Kidney tubule cell (primary cell): Measurements from ENCODE around the gene ZNF701.
"Not testable (repeated sequence)": the region's sequence is repeated elsewhere in the genome, so short reads cannot be mapped to it uniquely, and the experiment has no call there.

Experiments used
- DNase-seq: peaks from one replicate; pipeline ENCODE4 v3.0.0-alpha.2; 2018; ENCODE audit warnings: low spot score

The ZNF701 gene

DNA sequence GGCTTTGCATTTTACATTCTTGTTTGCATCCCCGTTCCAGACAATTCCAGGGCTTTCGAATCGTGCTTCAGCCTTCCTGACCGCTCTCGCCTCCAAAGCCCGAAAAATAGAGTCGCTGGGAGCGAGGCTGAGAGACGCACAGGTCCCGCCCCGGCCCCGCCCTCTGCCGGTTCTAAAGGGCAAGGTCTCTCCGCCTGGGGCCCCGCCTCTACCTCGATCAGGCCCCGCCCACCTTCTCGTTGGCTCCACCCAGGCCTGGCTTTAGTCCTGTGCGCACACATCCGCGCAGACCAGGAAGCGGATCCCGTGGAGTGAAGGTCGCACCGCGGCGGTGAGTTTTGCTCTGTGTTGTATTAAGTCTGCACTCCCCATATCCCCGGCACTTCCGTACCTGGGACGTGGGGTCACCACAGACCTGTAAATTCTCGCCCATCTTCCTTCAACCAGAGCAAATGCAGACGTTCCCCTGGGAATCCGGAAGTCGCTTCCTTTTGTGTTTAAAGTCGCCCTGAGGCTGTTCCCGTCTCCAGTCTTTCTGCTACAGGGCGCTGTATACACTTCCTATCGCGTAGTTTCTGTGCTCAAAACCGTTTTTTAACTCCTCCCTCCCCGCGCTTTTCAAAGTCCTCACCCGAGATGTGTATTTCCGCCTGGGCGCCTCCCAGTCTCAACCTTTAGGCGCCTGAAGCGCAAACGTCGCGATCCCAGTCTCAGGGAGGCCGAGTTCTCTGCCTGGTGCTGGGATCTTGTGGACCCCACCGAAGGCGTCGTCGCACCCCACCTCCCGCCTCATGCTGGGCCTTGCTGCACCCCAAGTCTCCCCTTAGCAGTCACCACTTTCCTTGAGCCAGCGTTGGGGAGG, at the start of gene ZNF701:
Gene ZNF701, plus strand, starts transcription at position 288 of the 862 bp plus-strand sequence. CDS start 3,861 bp downstream, outside the sequence.
- peak; percentile 95 for DNase-seq

DNA sequence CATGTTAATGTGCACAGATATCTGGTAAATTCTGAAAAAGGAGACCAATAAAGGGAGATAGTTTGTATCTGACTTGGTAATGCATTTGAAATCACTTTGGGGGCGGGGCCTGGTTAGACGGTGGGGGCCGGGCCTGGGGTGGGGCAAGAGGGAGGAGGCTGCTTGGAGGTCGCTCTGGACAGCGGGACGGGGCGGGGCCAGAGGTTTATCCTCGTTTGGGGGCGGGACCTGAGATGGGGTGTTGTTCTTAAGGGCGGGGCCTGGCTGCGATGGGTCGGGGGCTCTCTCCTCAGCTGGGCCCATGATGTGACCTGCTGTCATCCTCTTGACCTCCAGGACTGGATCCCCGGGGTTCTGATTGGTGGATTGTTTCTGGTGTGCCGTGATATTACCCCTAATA, 47.5 kb upstream of the ZNF701 start:
- no peak for DNase-seq

DNA sequence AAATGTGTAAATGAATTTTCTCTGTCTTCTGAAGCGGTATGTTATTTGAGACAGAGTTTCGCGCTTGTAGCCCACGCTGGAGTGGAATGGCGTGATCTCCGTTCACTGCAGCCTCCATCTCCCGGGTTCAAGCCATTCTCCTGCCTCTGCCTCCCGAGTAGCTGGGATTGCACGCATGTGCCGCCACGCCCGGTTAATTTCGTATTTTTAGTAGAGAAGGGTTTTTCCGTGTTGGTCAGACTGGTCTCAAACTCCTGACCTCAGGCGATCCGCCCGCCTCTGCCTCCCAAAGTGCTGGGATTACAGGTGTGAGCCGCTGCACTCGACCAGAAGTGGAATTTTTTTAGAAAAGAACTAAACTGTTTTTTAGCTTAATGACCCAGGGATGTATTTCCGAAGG, 46.0 kb upstream of the ZNF701 start:
- DNase-seq = no peak

DNA sequence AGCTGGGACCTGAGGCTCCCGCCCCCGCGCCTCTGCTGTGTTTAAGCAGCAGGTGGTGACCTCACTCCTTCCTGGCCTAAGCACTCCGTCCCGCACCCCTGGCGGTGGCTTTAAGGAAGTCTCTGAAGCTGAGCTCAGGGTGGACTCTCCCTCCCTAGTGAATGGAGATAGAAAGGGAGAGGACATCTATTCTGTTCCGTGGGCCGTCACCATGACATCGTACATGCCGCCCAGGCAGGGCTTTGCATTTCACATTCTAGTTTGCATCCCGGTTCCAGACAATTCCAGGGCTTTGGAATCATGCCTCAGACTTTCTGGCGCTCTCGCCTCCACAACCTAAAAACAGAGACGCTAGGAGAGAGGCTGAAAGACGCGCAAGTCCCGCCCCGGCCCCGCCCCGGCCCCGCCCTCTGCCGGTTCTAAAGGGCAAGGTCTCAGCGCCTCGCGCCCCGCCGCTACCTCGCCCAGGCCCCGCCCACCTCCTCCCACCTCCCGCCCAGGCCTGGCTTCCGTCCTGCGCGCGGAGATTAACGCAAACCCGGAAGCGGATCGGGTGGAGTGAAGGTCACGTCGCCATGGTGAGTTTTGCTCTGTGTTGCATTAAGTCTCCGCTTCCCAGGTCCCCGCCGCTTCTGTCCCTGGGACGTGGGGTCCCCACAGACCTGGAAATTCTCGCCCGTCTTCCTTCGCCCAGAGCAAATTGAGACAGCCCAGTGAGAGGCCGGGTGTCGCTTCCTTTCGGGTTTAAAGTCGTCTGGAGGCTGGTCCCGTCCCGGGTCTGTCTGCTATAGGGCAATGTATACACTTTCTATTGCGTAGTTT, 42.7 kb upstream of the ZNF701 start, which contains the start of gene ZNF808:
Gene ZNF808, plus strand, starts transcription at position 535 of the 822 bp plus-strand sequence. CDS start 15,617 bp downstream, outside the sequence.
- DNase-seq = peak; percentile 95

DNA sequence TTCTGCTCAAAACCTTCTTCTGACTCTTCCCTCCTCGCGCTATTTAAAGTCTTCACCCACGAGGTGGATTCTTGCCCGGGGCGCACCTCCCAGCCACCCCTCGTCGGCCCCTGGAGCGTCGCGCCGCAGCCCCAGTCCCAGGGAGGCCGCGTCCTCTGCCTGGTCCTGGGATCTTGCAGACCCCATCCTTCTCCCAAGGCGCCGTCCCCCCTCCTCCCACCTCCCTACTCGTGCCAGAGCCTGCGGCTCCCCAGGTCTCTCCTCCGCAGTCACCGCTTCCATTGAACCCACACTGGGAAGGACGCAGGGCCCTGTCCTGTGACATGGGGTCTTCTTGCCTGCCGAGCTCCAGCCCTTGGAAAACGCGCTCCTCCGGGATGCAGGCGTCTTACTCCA, 42.1 kb upstream of the ZNF701 start:
- peak; percentile 10 for DNase-seq

DNA sequence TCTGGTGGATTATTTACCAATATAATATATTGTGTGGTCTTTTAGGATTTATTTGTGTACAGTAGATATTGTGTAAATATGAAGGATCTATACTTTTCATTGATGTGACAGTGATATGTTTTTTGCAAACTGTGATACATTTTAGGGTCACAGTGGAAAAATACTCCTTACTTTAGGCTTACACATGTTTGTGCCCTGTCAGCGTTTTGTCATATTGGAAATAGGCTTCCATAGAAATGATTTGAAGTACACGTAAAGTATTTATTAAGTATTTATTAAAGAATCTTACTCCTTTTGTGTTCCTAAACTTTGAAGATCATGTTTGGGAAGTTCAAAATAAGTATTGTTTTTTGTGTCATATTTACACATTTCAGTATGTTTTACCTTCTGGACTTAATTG, 37.6 kb upstream of the ZNF701 start:
- no peak for DNase-seq

DNA sequence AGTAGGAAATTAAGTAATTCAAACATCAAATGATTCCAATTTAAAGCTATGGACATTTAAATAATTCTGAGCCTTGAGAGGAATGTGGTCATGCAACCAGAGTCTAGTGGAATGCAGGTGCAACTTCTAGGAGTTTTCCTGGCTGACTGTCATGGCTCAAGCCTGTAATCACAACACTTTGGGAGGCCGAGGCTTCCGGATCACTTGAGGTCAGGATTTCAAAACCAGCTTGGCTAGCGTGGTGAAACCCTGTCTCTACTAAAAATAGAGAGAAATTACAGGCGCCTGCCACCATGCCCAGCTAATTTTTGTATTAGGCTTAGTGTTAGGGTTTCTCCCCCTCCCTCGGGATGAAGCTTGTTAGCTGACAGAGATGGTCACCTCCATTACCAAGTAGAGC, 36.2 kb upstream of the ZNF701 start:
- DNase-seq = peak; percentile 61

DNA sequence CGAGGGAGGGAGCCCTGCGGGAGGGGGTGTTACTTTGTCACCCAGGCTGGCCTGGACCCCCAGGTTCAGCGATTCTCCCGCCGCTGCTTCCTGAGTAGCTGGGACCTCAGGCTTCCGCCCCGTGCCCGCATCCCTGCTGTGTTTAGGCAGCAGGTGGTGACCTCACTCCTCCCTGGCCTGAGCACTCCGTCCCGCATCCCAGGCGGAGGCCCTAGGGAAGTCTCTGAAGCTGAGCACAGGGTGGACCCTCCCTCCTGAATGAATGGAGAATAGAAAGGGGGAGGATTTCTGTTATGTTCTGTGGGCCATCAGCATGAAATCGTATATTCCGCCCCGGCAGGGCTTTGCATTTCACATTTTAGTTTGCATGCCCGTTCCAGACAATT, 34.7 kb upstream of the ZNF701 start:
- not testable (repeated sequence) for DNase-seq

DNA sequence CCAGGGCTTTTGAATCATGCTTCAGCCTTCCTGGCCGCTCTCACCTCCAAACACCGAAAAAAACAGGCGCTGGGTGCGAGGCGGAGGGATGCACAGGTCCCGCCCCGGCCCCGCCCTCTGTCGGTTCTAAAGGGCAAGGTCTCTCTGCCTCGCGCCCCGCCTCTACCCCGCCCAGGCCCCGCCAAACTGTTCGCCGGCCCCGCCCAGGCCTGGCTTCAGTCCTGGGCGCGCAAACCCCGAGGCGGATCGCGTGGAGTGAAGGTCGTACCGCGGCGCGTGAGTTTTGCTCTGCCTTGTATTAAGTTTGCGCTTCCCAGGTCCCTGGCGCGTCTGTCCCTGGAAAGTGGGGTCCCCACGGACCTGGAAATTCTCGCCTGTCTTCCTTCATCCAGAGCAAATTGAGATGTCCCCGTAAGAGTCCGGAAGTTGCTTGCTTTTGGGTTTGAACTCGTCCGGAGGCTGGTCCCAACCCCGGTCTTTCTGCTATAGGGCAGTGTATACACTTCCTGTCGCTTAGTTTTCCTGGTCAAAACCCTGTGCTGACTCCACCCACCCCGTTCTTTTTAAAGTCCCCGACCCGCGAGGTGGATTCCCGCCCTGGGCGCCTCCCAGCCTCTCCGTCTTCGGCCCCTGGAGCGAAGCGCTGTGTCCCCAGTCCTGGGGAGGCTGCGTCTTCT, 34.2 kb upstream of the ZNF701 start:
- peak; percentile 70 for DNase-seq

DNA sequence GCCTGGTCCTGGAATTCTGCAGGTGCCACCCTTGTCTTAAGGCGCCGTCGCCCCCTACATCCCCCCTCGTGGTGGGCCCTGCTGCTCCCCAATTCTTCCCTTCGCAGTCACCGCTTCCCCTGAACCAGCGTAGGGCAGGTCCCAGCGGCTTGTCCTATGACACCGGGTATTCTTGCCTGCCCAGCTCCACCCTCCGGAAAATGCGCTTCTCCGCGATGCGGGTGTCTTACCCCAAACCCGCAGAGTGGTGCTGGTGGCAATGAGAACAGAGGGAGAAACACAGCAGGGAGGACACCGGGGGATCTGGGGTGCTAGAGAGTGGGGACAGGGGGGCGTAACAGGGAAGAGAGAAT, 33.7 kb upstream of the ZNF701 start:
- DNase-seq = no peak

DNA sequence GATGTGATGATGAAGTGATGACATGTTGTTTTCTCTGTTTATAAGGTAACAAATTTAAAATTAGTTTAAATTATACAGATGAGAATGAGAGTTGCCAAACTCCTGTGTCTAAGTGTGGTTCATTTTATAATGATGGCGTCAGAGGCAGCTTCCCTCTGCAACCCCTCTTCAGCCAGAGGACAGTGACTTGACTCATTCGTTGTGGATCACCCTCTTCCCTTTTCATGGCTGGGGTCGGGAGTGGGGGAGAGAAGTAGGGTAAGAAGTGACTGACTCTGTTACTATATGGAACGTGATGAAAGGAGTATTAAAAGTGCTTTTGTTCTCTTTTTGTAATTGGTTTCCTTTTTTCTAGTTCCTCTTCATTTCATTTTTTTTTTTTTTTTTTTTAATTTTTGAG, 31.3 kb upstream of the ZNF701 start:
- not testable (repeated sequence) for DNase-seq

DNA sequence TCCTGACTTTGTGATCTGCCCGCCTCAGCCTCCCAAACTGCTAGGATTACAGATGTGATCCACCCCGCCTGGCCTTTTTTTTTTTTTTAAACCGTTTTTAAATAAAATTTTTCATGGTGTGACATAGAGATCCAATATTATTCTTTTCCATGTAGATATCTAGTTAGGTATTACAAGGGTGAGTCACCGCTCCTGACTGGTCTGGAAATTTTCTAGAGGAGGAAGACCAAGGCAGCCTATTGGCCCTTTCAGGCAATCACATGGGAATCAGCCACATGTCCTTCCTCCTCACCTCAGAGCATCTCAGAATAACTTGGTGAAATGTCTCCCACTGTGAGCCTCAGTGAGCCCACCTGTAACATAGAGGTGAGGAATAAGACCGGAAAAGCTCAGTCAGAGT, 28.9 kb upstream of the ZNF701 start:
- DNase-seq = peak; percentile 56

DNA sequence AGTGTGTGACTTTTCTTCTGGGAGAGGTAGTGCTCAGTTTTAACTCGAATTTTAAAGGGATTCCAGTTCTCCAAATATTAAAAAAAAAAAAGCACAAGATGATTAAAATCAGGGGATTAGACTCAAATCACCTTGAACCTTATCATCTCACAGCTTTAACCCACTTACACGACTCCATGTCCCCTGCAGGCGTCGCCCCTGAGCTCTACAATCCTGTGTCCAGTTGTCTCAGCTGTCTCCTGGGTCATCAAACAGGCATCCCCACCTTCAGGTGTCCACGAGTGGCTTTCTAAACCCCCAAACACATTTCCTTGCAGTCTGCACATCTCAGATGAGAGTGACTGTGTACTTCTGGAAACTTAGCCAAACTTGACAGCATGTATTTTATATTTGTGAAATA, 28.5 kb upstream of the ZNF701 start:
- DNase-seq = no peak

DNA sequence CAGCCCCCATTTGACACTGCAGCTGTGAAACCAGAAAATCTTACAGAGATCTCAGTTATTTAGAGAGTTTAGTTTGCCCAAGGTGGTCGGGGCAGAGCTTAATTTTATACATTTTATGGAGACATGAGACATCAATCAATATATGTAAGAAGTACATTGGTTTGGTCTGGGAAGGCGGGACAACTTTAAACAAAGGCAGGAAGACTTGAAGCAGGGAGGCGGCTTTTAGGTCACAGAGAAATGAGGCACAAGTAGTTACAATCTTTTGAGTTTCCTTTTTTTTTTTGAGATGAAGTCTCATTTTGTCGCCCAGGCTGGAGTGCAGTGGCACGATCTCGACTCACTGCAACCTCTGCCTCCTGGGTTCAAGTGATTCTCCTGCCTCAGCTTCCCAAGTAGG, 27.5 kb upstream of the ZNF701 start:
- not testable (repeated sequence) for DNase-seq

DNA sequence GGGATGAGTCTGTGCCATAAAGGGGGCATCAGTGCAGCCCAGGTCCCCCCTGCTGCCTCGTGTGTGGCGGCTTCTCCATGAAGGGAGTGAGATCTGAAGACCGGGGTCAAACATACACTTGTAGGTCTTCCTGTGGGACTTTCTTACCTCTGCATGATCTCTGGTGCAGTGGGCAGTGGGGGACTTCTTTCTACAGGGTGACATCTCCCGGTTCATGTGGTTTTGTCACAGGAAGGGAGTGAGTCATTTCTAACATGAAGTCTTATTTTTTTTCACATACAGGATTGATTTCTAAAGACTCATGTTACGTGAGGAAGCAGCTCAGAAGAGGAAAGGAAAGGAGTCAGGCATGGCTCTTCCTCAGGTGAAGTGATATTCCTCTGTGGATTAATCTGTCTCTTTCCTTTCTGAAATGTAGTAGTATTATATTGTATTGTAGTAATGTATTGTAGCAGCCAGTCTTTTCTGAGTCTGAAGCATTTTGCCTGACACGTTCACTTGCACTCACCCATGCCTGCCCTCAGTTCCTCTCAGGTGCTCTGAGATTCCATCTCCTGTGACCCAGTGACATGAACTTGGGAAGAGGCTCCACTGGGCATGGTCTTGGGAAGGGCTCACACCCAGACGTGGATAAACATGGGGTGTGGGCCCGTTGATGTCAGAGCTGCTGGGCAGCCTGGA, 27.0 kb upstream of the ZNF701 start:
- peak; percentile 9 for DNase-seq

DNA sequence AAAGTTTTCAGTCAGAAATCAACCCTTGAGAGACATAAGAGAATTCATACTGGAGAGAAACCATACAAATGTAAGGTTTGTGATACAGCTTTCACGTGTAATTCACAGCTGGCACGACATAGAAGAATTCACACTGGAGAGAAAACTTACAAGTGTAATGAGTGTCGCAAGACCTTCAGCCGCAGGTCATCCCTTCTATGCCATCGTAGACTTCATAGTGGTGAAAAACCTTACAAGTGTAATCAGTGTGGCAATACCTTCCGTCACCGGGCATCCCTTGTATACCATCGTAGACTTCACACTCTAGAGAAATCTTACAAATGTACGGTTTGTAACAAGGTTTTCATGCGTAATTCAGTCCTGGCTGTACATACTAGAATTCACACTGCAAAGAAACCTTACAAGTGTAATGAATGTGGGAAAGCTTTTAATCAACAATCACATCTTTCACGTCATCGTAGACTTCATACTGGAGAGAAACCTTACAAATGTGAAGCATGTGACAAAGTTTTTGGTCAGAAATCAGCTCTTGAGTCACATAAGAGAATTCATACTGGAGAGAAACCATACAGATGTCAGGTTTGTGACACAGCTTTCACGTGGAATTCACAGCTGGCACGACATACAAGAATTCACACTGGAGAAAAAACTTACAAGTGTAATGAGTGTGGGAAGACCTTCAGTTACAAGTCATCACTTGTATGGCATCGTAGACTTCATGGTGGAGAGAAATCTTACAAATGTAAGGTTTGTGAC, 15.7 kb upstream of the ZNF701 start:
- no peak for DNase-seq

DNA sequence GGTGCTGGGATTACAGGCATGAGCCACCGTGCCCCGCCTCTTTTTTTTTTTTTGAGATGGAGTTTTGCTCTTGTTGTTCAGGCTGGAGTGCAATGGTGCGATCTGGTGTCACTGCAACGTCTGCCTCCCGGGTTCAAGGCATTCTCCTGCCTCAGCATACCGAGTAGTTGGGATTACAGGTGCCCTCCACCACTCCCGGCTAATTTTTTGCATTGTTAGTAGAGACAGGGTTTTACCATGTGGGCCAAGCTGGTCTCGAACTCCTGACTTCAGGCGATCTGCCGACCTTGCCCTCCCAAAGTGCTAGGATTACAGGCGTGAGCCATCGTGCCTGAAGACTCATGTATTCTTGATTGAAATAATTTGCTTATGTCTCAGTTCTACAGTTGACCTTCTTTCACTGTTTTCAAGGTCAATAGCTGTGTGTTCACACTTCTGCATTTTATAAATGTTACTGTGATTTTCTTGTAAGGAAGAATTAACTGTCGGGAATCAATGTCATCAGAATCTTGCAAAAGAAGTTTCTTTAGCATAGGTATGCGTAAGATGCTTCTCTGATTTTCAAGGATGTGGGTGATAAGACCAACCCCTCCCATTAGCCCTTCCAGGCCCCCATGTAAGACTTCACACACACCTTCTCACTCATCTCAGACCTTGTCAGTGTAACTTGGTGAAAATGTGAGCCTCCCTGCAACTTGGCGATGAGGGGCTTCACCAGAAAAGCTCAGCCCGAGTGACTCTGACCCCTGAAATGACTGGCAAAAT, 12.7 kb upstream of the ZNF701 start:
- no peak for DNase-seq

DNA sequence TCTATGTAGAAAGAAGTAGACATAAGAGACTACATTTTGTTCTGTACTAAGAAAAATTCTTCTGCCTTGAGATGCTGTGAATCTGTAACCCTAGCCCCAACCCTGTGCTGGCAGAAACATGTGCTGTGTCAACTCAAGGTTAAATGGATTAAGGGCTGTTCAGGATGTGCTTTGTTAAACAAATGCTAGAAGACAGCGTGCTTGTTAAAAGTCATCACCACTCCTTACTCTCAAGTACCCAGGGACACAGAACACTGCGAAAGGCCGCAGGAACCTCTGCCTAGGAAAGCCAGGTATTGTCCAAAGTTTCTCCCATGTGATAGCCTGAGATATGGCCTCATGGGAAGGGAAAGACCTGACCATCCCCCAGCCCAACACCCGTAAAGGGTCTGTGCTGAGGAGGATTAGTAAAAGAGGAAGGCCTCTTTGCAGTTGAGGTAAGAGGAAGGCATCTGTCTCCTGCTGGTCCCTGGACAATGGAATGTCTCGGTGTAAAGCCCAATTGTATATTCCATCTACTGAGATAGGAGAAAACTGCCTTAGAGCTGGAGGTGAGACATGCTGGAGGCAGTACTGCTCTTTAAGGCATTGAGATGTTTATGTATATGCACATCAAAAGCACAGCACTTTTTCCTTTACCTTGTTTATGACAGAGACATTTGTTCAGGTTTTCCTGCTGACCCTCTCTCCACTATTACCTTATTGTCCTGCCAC, 11.2 kb upstream of the ZNF701 start:
- not testable (repeated sequence) for DNase-seq

DNA sequence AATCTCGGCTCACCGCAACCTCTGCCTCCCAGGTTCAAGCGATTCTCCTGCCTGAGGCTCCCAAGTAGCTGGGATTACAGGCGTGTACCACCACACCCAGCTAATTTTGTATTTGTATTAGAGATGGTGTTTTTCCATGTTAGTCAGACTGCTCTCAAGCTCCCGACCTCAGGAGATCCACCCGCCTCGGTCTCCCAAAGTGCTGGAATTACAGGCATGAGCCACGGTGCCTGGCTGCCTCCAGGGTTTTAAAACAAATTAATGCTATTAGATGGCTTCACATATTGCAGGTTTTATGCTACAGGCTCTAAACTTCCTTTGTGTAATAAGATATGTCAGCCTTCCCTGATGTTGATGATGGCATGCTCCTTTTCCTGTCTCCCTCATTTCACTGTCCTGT, 8.5 kb upstream of the ZNF701 start:
- DNase-seq = not testable (repeated sequence)

DNA sequence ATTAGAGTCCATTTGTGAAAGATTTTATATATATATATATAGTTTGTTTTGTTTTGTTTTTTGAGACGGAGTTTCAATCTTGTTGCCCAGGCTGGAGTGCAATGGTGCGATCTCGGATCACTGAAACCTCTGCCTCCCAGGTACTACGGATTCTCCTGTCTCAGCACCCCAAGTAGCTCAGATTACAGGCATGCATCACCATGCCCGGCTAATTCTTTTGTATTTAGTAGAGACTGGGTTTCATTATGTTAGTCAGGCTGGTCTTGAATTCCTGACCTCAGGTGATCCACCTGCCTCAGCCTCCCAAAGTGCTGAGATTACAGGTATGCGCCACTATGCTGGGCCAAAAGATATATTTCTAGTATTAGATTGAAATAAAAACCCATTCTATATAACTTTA, 4.0 kb upstream of the ZNF701 start:
- DNase-seq = no peak
